ENCODE measurements around the gene RABIF.
"Not testable (repeated sequence)": the region's sequence is repeated elsewhere in the genome, so short reads cannot be mapped to it uniquely, and the experiment has no call there.

RABIF gene

DNA sequence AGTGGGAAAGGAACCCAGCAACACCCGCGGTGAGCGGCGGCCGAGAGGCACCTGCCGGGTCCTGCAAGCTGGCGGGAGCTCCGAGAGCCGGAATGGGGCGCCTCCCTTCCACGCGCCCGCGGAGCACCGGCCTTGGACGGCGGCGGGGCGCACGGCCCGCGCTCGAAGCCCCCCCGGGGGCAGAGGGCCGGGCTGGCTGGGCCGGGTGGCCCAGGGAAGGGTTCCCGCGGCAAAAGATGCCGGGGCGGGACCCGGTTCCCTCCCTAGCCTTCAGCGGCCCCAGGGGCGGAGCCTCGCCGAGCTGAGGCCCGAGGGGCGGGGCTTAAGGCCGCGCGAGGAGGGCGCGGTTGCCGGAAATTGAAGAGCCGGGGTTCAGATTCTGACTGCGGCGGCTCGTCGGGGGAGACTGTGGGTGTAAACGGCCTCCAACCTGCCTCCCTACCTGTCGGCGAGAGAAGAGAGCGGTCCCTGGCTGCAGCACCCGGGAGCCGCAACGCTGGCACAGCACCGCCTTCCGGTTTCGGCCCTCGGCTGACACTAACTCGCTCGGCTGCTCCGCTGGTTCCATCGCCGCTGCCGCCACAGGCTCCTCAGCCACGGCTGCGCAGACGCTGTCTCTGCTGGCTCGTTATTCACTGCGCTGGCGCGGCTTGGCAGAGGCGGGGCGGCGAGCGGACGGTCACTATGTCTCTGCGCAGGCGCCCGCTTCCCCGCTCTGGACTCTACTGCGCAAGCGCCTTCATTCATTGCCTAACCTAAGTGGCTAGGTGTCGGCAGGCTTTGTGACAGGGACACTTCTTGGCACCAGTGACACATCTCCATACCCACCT, at the start of gene RABIF:
TSS of gene RABIF (minus strand) at position 619 of the 830 bp plus-strand sequence. CDS start at position 568, 51 bp downstream.
- DNase-seq: peak; percentile 92

DNA sequence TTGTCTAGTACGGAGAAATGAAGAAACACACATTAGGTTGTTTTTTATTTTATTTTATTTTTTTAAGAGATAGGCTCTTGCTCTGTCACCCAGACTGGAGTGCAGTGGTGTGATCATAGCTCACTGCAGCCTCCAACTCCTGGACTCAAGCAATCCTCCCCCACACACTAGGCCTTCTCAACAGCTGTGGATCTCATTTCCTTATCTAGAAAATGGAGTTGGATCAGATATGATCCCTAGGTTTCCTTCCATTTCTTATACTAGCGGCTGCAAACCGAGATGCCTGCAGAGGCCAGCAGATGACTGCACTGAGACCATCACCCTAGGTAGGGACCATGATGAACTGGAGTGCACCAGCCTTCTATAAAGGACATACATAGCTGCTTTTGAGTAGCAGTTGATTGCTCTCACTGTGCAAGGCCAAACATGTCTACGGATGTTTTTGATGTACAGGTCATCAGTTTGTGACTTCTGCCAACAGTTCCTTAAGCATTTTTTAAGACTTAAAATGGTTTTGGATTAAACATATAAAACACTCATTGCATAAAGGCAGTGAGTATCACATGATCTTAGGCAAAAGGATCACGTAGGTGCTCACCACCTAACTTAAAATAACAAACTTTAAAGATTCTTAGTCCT, 49.5 kb upstream of the RABIF start:
- peak; percentile 2 for DNase-seq

DNA sequence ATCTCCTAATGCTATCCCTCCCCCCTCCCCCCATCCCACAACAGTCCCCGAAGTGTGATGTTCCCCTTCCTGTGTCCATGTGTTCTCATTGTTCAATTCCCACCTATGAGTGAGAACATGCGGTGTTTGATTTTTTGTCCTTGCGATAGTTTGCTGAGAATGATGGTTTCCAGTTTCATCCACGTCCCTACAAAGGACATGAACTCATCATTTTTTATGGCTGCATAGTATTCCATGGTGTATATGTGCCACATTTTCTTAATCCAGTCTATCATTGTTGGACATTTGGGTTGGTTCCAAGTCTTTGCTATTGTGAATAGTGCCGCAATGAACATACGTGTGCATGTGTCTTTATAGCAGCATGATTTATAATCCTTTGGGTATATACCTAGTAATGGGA, 47.5 kb upstream of the RABIF start:
- not testable (repeated sequence) for DNase-seq

DNA sequence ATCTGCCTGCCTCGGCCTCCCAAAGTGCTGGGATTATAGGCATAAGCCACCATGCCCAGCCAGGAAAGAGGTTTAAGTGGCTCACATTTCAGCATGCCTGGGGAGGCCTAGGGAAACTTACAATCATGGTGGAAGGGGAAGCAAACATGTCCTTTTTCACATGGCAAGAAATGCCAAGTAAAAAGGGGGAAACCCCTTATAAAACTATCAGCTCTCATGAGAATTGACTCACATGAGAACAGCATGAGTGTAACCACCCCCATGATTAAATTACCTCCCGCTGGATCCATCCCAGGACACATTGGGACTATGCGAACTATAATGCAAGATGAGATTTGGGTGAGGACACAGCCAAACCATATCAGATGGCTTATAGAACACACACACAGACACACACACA, 46.9 kb upstream of the RABIF start:
- DNase-seq: no peak

DNA sequence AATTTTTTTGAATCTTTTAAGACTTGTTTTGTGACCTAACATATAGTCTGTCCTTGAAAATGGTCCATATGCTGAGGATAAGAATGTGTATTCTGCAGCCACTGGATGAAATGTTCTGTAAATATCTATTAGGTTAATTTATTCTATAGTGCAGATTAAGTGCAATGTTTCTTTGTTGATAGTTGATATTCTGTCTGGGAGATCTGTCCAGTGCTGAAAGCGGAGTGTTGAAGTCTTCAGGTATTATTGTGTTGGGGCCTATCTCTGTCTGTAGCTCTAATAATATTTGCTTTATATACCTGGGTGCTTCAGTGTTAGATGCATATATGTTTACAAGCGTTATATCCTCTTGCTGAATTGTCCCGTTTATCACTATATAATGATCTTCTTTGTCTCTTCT, 45.8 kb upstream of the RABIF start:
- no peak for DNase-seq

DNA sequence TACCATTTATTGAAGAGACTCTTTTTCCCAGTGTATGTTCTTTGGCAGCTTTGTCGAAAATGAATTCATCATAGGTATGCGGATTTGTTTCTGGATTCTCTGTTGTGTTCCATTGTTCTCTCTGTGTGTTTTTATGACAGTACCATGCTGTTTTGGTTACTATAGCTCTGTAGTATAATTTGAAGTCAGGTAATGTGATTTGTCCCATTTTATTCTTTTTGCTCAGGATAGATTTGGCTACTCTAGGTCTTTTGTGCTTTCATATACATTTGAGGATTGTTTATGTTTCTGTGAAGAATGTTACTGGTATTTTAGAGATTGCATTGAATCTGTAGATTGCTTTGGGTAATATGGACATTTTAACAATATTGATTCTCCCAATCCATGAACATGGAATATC, 43.5 kb upstream of the RABIF start:
- DNase-seq: no peak

DNA sequence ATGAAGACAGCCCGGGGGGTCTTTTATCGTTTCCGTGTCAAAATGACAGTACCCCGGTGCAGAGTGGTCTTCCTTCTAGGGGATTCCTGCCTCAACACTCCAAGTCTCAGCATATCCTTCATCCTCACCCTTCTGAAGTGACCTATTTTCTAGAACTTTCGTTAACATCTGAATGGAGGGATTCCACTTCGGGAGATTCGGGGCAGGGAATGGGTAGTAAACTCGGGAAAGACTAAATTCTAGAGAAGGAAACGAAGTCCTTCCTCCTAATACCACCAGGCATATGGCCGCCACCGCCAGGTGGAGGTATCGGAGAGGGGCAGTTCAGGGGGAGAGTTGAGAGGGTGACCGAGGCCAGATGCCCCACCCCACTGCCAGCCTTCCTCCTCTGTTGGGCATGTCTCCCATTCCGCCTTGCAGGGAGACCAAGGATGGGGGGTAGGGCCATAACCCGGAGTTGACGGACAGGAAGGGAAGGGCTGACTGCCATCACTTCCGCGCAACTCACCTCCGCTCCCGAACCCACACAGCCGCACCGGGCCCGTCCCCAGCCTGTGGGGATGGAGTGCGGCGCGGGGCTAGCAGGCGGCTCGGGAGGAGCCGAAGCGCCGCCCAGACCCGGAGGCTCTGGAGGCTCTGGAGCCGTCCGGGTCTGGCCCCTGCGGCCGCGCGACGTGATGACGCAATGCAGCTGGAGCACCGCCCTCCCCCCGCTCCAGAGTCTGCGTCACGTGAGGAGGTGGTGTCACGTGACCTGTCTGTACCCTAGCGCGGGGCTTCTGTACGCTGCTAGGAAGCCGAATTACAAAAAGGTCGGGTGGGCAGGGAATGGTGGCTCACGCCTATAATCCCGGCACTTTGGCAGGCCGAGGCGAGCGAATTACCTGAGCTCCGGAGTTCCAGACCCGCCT, 37.9 kb upstream of the RABIF start, which contains the start of gene KLHL12:
TSS of gene KLHL12 (minus strand) at position 654 of the 911 bp plus-strand sequence. CDS start 2,072 bp downstream, outside the sequence.
- DNase-seq: peak; percentile 84

DNA sequence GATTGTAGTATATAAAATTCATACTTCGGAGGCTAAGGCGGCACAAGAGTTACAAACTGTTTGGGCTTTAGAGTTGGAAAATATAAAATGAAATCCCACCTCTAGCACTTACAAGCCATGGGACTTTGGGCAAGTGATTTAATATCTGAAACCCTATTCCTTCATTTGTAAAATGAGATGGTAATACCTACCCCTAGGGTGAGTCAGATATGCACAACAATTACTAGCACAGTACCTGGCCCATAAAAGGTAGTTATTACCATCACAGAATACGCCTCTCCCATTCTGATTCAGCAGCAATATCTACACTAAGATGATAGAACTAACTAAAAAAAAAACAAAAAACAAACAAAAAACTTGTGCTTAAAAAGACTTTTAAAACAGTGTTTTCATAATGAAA, 34.6 kb upstream of the RABIF start:
- no peak for DNase-seq

DNA sequence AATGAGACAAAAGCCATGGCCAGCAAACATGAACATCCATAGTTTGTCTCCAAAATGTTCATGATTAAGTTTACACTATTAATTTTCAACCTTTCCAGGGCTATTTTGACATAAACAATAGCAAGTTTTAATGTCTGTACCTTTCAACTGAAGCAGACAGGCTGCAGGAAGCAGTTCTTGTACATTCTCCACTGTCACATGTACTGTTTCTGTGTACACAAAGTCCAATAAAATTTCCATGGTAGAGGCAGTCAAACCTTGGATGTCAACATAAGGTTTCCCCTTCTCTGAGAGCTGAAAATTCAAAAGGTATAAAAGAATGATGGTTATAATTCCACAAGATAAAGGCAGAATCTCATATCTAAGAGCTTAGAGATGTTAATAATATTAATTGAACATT, 30.7 kb upstream of the RABIF start:
- no peak for DNase-seq

DNA sequence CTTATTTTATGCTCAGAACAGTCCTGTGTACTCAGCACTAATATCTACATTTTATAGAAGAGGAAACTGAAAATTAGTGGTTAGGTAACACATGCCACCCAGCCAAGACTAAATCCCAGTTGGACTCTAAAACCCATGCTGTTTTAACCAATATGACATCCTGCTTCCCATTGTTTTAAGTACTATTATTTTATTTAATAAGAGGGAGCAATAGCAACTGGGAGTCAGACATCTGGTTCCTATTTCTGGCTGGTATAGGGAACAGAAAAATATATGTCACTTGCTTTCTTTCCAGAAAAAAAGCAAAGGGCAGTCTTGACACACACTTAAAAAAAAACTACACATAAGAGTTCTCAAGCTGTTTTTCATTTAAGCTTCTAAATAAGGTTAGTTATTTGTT, 26.2 kb upstream of the RABIF start:
- no peak for DNase-seq

DNA sequence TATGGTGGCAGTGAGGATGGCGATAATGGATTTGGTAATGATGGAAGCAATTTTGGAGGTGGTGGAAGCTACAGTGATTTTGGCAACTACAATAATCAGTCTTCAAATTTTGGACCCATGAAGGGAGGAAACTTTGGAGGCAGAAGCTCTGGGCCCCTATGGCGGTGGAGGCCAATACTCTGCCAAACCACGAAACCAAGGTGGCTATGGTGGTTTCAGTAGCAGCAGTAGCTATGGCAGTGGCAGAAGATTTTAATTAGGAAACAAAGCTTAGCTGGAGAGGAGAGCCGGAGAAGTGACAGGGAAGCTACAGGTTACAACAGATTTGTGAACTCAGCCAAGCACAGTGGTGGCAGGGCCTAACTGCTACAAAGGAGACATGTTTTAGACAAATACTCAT, 23.5 kb upstream of the RABIF start:
- DNase-seq: not testable (repeated sequence)

DNA sequence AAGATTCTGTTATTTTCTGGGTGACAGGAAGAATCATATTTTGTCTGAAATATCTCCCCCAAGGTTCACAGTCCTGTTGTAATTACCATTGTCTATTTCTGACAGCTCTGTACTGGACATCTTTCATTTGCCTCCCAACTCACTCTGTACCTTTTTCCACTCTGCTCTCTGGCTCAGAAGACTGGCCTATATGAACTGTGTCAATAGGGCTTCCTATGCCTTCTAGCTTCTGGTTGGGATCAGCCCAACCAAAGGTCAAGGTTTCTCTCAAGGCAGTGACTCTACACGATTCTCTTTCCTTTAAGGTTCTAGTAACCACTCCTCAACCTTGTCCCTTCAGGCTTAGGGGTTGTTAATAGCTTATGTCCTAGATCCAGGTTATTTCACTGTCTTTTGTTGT, 20.5 kb upstream of the RABIF start:
- DNase-seq: no peak

DNA sequence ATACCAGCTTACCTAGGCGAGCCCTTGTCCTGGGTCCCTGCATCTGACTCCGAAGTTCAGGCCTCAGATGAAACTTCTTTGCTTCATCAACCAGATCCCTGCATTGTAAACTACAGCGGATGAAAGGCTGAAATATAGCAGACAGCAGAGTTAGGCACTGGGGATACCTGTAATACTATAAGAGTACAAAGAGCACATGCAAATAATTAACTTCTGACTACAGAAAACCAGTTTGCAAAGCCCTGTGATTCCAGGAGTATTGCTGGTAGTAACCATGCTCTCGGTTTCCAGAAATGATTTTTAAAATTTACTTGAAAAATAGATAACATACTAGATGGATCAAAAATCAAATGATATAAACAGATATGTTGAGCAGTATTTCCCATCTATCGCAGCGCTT, 20.0 kb upstream of the RABIF start:
- no peak for DNase-seq

DNA sequence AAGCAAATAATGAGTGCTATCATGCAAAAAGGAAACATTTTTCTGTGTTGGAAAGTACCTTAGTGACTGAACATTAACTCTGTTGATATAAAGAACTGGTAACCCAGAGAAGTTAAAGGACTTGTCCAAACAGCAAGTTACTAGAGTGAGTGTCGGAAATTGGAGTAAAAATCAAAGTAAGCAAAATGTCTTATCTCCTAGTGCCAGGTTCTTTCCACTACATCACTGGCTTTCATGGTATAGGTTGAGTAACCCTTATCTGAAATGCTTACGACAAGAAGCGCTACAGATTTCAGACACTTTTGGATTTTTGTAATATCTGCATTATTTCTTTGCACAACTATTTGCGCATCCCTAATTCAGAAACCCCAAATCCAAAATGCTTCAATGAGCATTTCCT, 16.4 kb upstream of the RABIF start:
- no peak for DNase-seq

DNA sequence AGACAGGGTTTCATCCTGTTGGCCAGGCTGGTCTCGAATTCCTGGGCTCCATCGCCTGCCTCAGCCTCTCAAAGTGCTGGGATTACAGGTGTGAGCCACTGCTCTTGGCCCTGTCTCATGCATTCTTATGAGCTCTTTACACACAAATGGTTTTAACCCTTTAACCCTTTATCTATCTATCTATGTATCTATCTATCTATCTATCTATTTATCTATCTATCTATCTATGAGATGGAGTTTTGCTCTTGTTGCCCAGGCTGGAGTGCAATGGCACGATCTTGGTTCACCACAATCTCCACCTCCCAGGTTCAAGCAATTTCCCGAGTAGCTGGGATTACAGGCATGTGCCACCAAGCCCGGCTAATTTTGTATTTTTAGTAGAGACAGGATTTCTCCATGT, 14.9 kb upstream of the RABIF start:
- not testable (repeated sequence) for DNase-seq

DNA sequence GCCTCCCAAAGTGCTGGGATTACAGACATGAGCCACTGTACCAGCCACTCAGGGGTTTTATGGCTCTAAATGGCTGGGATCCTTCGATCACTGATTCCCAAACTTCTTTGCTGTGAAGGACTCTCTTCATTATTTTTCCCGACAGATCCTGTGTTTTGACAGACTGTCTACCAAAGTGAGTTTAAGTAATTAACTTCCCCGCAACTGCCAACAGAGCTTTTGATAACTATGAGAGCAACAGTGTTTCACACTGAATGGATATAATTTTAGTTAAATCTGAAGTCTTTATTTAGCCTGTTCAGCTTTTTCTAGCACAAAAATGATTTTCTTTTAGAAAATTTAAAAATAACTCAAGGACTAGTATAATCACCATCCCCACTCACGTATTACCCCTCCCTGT, 12.6 kb upstream of the RABIF start:
- no peak for DNase-seq

DNA sequence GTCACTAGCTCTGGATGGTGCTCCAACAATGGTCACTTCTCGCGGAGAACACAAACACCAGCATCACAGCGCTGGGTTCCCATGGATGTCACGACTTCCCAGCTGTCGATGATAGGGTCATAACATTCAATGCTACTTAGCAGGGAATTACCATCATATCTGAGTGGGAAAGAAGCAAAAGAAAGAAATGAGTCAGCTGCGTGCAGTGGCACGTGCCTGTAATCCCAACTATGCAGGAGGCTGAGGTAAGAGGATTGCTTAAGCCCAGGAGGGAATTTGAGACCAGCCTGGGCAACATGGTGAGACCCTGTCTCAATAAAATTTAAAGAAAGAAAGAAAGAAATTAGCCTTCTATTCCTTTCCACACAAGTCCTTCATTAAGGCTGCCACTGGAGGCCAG, 3.6 kb upstream of the RABIF start:
- DNase-seq: no peak

DNA sequence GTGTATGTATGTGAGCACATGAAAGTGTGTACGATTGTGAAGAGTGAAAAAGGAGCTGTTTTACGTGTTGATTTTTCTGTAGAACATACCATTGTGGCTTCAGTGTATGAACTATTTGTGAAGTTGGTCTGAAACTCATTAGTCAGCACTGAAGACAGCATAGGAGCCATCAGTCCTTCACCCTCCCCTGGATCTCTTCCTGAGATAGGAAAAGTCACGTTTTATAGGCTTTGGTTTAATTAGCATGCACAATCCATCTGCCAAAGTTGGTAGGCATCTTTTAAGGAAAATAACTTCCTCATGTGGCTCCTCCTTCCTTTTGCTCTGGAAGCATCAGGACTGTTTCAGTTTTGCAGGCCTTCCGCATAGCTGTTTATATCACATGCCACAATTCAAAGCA, 1.4 kb upstream of the RABIF start:
- DNase-seq: no peak

DNA sequence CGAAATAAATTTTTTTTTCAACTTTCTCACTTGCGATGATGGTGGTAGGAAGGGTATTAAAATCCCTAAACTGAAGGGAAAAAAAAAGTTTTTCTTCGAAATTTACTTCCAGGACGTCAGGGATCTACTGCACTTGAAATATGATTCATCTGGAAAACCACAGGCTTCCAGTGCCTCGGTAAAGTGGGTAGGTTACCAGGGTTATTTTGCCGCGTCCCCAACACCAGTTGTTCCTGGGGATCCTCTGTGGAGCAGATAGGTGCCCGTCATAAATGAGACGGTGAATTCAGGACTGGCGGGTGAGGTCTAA, 773 bp downstream of the RABIF start:
- peak; percentile 20 for DNase-seq

DNA sequence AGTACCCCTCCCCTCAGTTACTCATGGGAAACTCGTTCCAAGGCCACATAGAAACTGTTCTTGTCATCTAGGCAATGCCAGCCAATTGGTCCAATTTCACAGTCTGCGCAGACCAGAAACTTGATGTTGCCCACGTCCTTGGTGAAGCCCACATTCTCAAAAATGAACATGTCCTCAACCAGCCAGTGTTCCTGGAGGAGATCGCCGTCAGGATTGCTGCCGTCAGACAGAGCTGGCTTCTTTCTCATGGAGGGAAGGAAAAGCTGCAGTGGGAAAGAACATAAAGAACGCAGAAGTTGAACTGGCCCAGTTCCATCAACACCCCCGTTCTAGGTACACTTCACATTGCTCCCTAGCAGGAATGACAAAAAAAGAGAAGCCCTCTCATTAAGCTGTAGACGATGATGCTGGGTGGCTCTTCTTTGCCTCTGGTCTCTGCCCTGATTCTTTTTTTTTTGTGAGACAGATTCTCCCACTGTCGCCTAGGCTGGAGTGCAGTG, 7.9 kb downstream of the RABIF start:
- no peak for DNase-seq

DNA sequence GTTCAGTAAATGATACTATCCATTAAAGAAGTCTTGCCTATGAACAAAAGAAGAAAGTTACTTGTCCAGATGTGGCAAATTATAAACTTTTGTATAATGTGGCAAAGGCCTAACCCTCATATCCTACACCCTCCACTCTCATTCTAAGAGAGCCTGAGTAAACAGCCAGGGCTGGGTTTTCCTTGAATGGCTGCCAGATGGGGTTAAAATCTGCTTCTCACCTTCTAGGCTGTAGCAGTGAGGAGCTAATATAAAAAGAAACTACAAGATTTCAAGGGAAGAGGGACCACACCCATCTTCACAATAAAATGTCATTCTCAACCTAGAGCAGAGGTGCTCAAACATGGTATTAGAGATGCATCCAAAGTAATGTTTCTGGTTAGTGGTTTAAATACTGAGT, 8.9 kb downstream of the RABIF start:
- DNase-seq: no peak

DNA sequence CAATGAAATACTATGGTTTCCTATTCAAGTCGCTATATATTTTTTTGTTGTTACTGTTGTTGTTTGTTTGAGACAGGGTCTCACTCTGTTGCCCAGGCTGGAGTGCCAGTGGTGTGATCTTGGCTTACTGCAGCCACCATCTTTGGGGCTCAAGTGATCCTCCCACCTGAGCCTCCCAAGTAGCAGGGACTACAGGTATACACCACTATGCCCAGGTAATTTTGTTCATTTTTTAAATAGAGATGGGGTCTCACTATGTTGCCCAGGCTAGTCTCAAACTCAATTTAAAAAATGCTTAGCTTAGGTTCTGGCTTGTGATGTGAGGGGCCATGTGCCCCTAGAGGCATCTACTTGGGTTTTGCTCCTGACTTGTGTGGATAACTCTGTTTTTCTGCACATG, 9.8 kb downstream of the RABIF start:
- DNase-seq: no peak

DNA sequence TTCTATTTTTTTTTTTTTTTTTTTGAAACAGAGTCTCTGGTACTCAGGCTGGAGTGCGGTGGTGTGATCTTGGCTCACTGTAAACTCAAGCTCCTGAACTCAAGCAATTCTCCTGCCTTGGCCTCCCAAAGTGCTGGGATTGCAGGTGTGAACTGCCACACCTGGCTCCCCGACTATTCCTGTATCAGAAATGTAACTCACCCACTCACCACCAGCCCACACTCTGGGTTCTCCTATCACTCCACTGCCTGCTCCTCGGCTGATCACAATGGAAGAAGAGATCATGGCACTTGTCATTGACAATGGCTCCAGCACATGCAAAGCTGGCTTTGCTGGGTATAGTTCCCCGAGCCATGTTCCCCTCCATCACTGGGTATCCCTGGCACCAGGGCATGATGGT, 15.9 kb downstream of the RABIF start:
- no peak for DNase-seq

Data from GF-D8 (cell line).